Retinal pigment epithelial cell (primary cell): ENCODE measurements around the gene GNG7.

Source experiments
- DNase-seq: peaks from one replicate; pipeline ENCODE4 v3.0.0-alpha.2; 2010; ENCODE audit warnings: low read depth
- H3K4me3 ChIP-seq: 2 replicates; pipeline ENCODE4 v1.5.1; 2011; ENCODE audit warnings: mild to moderate bottlenecking, low read length, control low read depth, moderate library complexity
- CTCF ChIP-seq: conservative IDR thresholded peaks from 2 replicates; pipeline ENCODE4 v1.5.1; 2011; ENCODE audit warnings: low read depth, low read length, control low read depth, inconsistent platforms

Gene GNG7

GRCh38 chr19:2617393-2618165, 84.9 kb downstream of the GNG7 start:
- TF ChIP-seq CTCF, result no peak
- H3K4me3 ChIP-seq, result no peak overlapping the region

DNA sequence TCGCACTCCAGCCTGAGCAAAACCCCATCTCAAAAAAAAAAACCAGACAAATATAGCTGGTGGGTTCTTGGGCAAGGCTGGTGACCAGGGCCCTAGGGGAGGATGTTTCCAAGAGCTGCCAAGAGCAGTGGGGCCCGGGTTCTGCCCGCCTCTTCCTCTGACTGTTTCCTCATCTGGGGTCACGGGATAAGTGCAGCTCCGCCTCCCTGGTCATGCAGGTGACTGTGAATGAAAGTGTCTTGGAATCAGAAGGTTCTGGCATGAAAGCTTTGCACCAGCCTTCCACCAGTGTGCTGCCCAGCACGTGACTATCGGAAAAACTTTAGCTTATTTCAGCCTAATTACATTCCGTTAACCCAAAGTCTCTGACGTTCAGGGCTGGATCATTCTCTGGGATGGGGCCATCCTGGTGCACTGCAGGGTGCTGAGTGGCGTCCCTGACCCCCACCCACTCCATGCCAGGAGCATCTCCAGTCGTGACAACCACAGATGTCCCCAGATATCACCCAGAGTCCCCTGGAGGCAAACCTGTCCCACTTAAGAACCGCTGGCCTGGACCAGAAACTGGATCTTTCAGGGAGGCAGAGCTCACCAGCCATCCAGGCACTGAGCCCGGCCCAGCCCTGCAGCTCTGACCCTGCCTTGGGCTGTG, 85.6 kb downstream of the GNG7 start:
- no peak for TF ChIP-seq CTCF
- peak; percentile 46 for DNase-seq
- no peak overlapping the region for H3K4me3 ChIP-seq

More at GRCh38 chr19:2617393-2618165, 84.9 kb downstream of the GNG7 start:
- no peak for DNase-seq

DNA sequence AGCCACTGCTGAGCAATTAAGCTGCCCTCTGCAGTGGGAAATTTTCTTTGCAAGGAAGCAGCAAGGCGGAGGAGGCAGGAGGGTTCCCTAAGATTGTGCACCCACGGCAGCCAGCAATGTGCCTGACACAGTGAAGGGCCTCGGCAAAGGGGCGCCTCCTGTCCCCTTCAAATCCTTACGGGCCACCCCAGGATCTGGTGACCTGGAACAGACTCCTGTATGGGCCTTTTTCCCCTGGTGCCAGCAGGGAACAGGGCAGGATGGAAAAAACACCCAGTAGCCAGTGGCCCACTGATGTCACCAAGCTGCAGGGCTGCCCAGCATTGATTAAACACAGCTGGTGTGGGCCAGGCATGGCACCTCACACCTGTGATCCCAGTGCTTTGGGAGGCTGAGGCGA, 86.7 kb downstream of the GNG7 start:
- no peak for TF ChIP-seq CTCF
- no peak overlapping the region for H3K4me3 ChIP-seq
- DNase-seq, result no peak

DNA sequence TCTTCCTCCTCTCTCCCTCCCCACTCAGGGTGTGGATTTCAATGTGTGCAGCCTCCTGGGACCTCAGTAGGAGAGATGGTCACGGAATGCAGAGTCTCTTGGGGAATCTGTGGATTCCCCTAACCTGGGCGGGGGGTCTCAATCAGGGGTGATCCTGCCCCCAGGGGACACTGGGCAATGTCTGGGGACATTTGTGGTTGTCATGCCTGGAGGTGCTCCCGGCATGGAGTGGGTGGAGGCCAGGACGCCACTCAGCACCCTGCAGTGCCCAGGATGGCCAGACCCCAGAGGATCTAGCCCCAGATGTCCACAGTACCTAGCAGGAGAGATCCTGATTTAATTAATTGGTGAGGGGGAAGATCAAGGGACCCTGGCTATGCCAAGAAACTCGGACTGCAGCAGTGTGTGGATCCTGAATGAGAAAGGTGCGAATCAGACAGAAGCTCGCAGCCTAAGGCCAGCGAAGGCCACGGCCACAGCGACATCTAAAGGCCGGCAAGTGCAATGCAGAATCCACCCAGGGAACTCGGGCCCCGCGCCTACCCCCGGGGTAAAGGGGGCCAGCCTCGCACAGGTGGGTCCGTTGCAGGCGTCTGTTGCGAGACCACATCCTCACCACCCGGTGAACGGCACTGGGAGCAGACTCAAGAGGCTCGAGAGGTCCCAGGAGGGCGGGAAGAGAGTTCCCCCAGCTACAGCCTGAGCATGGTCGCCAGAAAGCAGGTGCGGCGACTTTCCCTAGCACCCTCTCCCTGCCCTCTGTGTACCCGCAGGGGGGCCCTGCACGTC, 88.8 kb downstream of the GNG7 start:
- DNase-seq, result no peak
- TF ChIP-seq CTCF, result peak; percentile 95
- H3K4me3 ChIP-seq, result no peak overlapping the region

DNA sequence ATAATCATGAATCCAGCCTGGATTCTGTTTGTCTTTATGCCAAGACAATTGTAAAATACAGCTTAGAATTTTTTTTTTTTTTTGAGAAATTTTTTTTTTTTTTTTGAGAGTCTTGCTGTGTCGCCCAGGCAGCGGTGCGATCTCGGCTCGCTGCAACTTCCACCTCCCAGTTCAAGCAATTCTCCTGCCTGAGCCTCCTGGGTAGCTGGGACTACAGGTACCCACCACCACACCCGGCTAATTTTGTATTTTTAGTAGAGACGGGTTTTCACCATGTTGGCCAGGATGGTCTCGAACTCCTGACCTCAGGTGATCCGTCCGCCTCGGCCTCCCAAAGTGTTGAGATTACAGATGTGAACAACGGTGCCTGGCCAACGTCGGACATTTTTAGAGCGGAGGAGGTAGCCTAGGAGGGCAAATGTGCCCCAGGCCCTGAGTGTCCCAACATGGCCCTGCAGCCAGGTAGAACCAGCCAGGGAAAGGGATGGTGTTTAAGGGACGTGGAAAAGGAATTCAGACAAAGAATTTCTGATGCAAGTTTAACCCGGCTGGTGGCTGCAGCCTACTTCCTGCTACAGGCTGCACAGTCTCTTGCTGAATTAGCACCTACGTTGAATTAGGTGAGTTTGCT, 89.8 kb downstream of the GNG7 start:
- no peak for TF ChIP-seq CTCF
- H3K4me3 ChIP-seq, result no peak overlapping the region
- no peak for DNase-seq

DNA sequence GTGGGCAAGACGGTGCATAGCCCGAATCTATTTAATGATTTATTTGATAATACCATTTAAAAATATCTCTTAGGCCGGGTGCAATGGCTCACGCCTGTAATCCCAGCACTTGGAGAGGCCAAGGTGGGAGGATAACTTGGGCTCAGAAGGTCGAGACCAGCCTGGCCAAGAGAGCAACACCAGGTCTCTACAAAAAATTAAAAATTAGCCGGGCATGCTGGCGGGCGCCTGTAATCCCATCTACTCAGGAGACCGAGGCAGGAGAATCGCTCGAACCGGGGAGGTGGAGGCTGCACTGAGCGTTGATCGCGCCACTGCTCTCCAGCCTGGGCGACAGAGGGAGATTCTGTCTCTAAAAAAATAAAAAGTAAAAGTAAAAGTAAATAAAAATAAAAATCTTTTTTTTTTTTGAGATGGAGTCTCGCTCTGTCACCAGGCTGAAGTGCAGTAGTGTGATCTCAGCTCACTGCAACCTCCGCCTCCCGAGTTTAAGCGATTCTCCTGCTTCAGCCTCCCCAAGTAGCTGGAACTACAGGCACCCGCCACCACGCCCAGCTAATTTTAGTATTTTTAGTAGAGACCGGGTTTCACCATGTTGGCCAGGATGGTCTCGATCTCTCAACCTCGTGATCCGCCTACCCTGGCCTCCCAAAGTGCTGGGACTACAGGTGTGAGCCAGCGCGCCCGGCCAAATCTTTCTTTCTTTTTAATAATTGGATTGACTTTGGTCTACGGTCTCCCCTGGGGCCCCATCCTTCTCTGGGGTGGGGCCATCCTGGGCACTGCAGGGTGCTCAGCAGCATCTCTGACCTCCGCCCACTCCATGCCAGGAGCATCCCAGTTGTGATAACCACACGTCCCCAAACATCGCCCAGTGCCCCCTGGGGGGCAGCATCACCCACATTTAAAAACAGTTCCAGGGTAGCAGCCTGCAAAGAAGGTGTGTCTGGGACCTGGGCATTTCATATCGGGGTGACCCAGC, 90.7 kb downstream of the GNG7 start:
- H3K4me3 ChIP-seq, result no peak overlapping the region
- DNase-seq, result no peak
- TF ChIP-seq CTCF, result peak; percentile 10
